Muscle layer of colon (tissue), 2 donors: ENCODE data around the gene GIPR.

Experiments used
- H3K27ac ChIP-seq: one replicate; pipeline ENCODE4 v1.7.0; 2013; ENCODE audit warnings: low read depth, mild to moderate bottlenecking, low read length, moderate library complexity
- H3K27me3 ChIP-seq, 2 donors: one replicate each; pipeline ENCODE4 v1.7.0; 2013; ENCODE audit warnings: low read length in 2 of 2, mild to moderate bottlenecking in 2 of 2; ENCODE audit not compliant: insufficient read depth in 2 of 2, control insufficient read depth in 1 of 2
- H3K36me3 ChIP-seq: one replicate; pipeline ENCODE4 v1.7.0; 2013; ENCODE audit warnings: mild to moderate bottlenecking, low read length; ENCODE audit not compliant: insufficient read depth
- H3K4me1 ChIP-seq: one replicate; pipeline ENCODE4 v1.7.0; 2013; ENCODE audit warnings: mild to moderate bottlenecking, low read length; ENCODE audit not compliant: insufficient read depth
- H3K4me3 ChIP-seq, 2 donors: one replicate each; pipeline ENCODE4 v1.7.0; 2013; ENCODE audit warnings: low read length in 2 of 2, low read depth in 1 of 2, mild to moderate bottlenecking in 1 of 2, moderate library complexity in 1 of 2
- H3K9ac ChIP-seq: one replicate; pipeline ENCODE4 v1.7.0; 2013; ENCODE audit warnings: low read length
- H3K9me3 ChIP-seq: one replicate; pipeline ENCODE4 v1.7.0; 2013; ENCODE audit warnings: mild to moderate bottlenecking, low read length
- donor health status: abdominal sarcoma.
- donor health status: Adenocarcinoma of cecum.

Gene GIPR

DNA sequence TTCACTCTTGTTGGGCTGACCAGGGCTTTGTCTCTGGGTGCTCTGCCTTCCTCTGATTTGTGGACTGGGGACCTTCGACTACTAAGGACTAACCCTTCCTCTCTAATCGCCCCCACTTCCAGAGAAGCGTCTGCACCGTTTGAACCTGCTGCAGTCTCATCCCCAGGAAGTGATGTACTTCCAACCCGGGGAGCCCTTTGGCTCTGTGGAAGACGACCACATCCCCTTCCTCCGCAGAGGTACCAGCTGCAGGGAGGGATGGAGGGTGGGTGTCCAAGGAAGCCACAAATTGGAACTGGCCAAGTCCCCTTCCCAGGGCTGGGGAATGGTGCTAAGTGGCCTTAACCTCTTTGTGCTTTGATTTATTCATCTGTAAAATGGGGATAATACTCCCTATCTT lies 33.7 kb downstream of the GIPR start:
- Histone ChIP-seq H3K9ac (no peak overlapping the region), H3K4me3 (no peak overlapping the region), H3K27me3 (no peaks in the 10 kb centered on the region), H3K9me3 (no peaks in the 10 kb centered on the region), H3K27ac (no peak overlapping the region), H3K36me3 (peaks cover 3% of the 10 kb centered on the region), H3K4me1 (no peaks in the 10 kb centered on the region)

GRCh38 chr19:45705115-45705514 lies 37.1 kb downstream of the GIPR start:
- Histone ChIP-seq H3K4me3 (no peak overlapping the region), H3K9ac (no peak overlapping the region), H3K36me3 (peaks cover 3% of the 10 kb centered on the region), H3K27me3 (no peaks in the 10 kb centered on the region), H3K4me1 (no peaks in the 10 kb centered on the region), H3K27ac (no peak overlapping the region), H3K9me3 (no peaks in the 10 kb centered on the region)

DNA sequence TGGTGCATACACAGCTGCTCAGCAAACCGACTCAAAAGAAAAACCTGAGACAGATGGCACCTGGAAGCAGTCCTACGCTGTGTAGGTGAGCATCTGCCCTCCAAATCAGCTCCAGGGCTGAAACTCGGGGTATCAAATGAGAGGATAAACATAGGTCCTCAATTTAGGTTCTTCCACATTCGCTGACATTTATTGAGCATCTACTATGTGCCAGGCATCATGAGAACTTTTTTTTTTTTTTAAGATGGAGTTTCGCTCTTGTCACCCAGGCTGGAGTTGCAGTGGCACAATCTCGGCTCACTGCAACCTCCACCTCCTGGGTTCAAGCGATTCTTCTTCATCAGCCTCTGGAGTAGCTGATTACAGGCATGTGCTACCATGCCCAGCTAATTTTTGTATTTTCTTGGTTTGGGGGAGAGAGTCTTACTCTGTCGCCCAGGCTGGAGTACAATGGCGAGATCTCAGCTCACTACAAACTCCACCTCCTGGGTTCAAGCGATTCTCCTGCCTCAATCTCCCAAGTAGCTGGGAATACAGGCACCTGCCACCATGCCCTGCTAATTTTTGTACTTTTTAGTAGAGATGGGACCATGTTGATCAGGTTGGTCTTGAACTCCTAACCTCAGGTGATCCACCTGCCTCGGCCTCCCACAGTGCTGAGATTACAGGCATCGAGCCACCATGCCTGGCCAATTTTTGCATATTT lies 37.8 kb downstream of the GIPR start:
- Histone ChIP-seq H3K4me1 (peaks cover 6% of the 10 kb centered on the region), H3K4me3 (no peak overlapping the region), H3K9me3 (no peaks in the 10 kb centered on the region), H3K9ac (no peak overlapping the region), H3K27me3 (no peaks in the 10 kb centered on the region), H3K27ac (no peak overlapping the region), H3K36me3 (peaks cover 3% of the 10 kb centered on the region)

DNA sequence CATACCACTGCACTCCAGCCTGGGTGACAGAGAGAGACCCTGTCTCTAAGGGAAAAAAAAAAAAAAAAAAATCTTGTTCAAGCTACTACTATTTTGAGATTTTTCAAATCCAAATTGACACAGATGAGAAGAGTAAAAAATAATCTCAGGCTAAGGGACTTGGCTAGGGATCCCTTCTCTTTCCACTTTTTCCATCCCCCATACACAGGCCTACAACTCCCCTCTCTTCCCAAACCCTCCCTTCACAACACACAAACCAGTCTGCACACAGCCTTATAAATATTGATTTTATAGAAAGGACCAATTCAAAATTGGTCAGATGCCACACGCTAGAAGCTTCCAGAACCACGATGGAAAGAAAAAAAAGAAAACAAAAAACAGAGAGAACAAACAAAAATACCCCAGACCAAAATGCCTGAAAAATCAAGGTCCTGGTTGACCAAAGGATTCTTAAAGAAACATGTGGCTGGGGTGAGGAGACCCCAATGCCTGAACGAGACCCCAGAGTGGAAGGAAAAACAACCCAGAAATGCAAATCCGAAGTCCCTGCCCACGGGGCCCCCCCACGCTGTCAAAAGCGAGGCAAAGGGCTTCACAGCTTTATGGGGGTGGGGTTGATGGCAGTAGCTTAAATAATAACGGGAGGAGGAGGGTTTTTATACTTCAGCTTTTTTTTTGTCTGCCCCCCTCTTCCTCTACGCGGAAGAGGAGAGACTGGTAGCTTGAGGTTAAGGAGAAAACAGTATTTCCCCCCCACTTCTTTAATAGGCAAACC lies 42.5 kb downstream of the GIPR start:
- Histone ChIP-seq H3K36me3 (no peaks in the 10 kb centered on the region), H3K27me3 (no peaks in the 10 kb centered on the region), H3K27ac (no peak overlapping the region), H3K9ac (no peak overlapping the region), H3K9me3 (no peaks in the 10 kb centered on the region), H3K4me1 (peaks cover 7% of the 10 kb centered on the region), H3K4me3 (no peak overlapping the region)

DNA sequence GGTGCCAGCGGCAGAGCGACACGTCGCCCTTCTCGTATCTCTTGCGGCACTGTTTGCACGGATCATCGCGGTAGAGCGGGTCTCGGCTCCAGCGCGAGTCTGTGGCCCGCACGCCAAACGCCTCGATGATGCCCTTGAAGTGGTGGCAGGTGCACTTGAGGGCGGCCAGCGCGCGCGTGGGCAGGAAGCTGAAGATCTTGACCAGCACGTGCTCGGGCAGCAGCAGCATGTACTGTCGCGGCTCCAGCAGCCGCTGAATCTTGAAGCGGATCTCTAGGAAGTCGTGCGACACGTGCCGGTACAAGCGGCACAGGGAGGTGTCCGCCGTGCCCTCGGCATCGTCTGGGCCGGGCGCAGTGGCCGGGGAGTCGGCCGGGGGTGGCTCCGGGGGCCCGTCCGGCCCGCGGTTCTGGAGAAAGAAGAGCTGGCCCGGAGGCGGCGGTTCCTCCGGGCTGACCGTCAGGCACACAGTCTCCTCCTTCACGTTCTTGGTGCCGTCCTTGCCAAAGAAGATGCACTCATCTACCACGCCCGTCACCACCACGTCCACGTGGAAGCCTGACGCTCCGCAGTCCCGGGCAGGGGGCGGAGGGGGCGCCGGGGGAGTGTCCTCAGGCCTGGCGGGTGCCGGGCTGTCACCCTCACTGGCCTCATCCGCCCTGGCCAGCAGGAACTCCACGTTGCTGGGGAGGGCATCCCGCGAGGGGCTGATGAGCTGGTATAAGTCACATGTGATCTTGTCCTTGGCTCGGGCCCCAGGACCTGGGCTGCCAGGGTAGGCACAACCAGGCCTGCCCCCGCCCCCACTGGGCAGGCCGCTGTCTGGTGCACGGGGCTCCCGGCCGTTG lies 44.1 kb downstream of the GIPR start:
- no peaks in the 10 kb centered on the region for H3K27me3 ChIP-seq

DNA sequence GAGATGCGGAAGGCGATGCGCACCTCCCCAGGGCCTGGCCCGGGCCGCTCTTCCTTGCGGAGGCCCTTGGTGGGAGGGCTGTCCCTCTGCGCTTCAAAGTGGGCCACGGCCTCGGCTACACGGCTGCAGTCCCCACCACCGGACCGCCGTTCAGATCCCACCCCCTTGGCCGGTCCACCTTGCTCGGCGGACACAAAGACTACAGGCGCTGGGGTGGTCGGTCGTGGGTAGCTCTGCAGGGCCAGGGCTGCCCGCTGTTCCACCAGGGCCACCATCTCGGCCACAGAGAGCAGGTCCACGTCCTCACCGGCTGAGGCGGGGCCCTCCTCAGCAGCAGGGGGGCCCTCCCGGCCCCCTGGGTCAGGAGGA lies 44.7 kb downstream of the GIPR start:
- Histone ChIP-seq H3K4me1 (peaks cover 7% of the 10 kb centered on the region), H3K27ac (no peak overlapping the region), H3K4me3 (no peak overlapping the region), H3K9me3 (no peaks in the 10 kb centered on the region), H3K27me3 (no peaks in the 10 kb centered on the region), H3K9ac (no peak overlapping the region), H3K36me3 (no peaks in the 10 kb centered on the region)

More for the DNA sequence above, 44.1 kb downstream of the GIPR start:
- Histone ChIP-seq H3K4me1 (peaks cover 7% of the 10 kb centered on the region), H3K36me3 (no peaks in the 10 kb centered on the region), H3K9ac (no peak overlapping the region), H3K9me3 (no peaks in the 10 kb centered on the region), H3K4me3 (no peak overlapping the region), H3K27ac (no peak overlapping the region)

- no peaks in the 10 kb centered on the region for H3K36me3 ChIP-seq
- H3K27me3 ChIP-seq: no peaks in the 10 kb centered on the region
- peaks cover 11% of the 10 kb centered on the region for H3K4me1 ChIP-seq
- H3K9me3 ChIP-seq: no peaks in the 10 kb centered on the region
- H3K4me3 ChIP-seq: no peak overlapping the region
- no peak overlapping the region for H3K27ac ChIP-seq
- no peak overlapping the region for H3K9ac ChIP-seq
Measured at GRCh38 chr19:45713141-45713540, 45.1 kb downstream of the GIPR start.

DNA sequence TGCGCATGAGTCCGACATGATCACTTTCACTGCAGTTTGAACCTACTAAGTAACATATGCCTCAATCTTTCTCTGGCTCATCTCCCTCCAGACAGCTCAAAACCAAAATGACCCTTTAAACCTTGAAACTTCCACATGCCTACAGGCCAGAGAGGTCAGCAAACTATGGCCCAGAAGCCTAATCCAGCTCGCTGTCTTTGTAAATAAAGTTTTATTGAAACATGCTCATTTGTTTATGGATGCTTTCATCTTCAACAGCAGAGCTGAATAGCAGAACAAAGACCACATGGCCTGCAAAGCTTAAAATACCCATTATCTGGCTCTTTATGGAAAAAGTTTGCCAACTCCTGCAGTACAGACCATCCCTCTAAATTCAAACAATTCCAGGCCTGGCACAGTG lies 47.1 kb downstream of the GIPR start:
- H3K4me1 ChIP-seq: peaks cover 16% of the 10 kb centered on the region
- no peak overlapping the region for H3K4me3 ChIP-seq
- no peak overlapping the region for H3K9ac ChIP-seq
- H3K27ac ChIP-seq: no peak overlapping the region
- no peaks in the 10 kb centered on the region for H3K27me3 ChIP-seq
- no peaks in the 10 kb centered on the region for H3K36me3 ChIP-seq
- no peaks in the 10 kb centered on the region for H3K9me3 ChIP-seq

DNA sequence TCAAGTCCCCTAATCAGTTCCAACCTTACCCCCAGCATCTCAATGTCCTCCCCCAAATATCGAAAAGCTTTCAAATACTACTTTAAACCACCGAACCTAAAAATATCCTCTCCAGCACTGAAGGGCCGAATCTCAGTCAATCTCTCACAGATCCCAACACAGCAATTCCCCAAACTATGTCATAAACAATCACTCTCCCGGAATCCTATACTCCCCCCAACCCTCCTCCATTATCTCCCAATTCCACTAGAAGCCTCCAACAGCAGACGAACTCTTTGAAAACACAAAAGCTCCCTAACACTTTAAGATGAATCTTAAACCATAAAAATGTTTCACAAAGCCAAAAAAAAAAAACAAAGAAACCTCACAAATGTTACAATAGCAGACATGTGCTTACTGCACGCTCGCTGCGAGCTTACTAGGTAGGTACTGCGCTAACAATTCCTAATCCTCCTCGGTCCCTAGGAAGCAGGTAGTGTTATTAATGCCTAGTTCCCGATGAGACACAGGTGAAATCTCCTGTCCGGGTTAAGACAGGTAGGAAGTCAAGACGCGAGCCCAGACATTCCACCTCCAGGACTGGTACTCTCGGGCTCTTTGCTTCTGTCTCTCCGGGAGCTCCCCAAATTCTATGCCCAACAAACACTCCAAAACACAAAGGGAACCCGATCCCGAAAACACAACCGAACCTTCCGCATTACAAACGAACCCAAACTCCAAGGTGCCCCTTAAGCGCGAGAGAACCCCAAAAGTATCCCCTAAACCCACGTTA lies 48.5 kb downstream of the GIPR start:
- peaks cover 9% of the 10 kb centered on the region for H3K4me1 ChIP-seq
- H3K9me3 ChIP-seq: no peaks in the 10 kb centered on the region
- H3K27ac ChIP-seq: peak overlapping the region; percentile 74
- H3K36me3 ChIP-seq: no peaks in the 10 kb centered on the region
- peak overlapping the region; percentile 83 for H3K9ac ChIP-seq
- H3K4me3 ChIP-seq: peak overlapping the region; percentile 57 to 99
- no peaks in the 10 kb centered on the region for H3K27me3 ChIP-seq

DNA sequence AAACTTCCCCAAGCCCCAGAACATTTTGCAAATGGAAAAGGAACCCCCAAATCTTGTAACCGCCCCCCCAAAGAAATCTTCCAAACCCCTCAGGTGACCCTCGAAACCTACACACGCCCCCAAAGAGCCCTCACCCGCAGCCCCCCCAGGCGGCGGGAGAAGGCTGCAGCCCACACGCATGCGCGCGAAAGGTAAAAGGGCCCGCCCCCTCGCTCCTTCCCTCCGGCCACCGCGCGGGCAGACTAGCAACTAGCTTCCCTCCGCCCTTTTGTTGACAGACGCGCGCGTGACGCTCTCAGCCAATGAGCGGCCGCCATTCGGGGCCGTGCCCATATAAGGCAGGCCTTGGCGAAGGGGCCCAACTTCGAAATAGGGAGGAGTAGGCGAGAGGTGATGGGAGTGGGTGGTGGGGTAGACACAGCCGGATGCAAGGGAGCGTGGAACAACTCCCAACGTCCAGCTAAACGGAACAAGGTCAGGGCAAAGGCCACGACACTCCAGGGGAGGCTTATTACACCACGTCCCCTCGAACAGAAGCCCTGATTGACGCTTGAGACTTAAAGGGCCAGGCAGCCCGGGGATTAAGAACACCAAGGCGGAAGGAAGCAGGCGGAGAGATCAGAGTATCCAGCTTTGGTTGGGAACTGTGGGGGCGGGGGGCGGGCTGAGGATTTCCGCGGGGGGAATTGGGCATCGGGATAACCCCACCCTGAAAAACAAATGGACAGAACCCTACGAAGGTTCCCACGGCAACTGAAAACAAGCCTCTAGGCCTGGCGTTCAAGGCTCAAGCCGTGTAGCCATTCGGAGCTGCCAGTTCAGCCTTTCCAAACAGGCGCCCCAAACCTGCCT lies 49.3 kb downstream of the GIPR start:
- H3K4me1 ChIP-seq: peaks cover 9% of the 10 kb centered on the region
- peak overlapping the region; percentile 57 to 99 for H3K4me3 ChIP-seq
- H3K9me3 ChIP-seq: no peaks in the 10 kb centered on the region
- H3K27ac ChIP-seq: peak overlapping the region; percentile 74
- H3K9ac ChIP-seq: peak overlapping the region; percentile 90
- no peaks in the 10 kb centered on the region for H3K27me3 ChIP-seq
- no peaks in the 10 kb centered on the region for H3K36me3 ChIP-seq
